Measurements from ENCODE around the gene TNFSF8. TPM values are rescaled to one million over a fixed set of nuclear protein-coding genes. Genes with fewer than 3 reads are reported as not detected.

TNFSF8 gene
- total RNA-seq, 6 donors from 2014 or later, result 2.6 to 6.5 (median 4.8) TPM

- Histone ChIP-seq H3K27me3 (no peaks in the 10 kb centered on the region), H3K27ac (no peak overlapping the region), H3K36me3 (no peaks in the 10 kb centered on the region), H3K4me3 (no peak overlapping the region), H3K4me1 (no peaks in the 10 kb centered on the region), H3K9me3 (no peaks in the 10 kb centered on the region)
- ATAC-seq (ENCODE audit: low FRiP score in 2 of 2) (no peak), DNase-seq (no peak)
- WGBS, 2 donors, result 86 to 93% methylated on average over 11 of the region's 11 CpGs
- TF ChIP-seq POLR2A (IDR thresholded peaks at IDR 0.05) (no peak), EP300 (IDR thresholded peaks at IDR 0.05) (no peak), POLR2AphosphoS5 (IDR thresholded peaks at IDR 0.05) (no peak), CTCF (IDR thresholded peaks at IDR 0.05) (no peak)
These were observed 68.3 kb downstream of the TNFSF8 start for GRCh38 chr9:114861922-114862605.

GRCh38 chr9:114861273-114861672 lies 69.1 kb downstream of the TNFSF8 start:
- WGBS, 2 donors, result 89 to 97% methylated on average over 5 of the region's 5 CpGs
- TF ChIP-seq CTCF (IDR thresholded peaks at IDR 0.05), result no peak
- TF ChIP-seq EP300 (IDR thresholded peaks at IDR 0.05), result no peak
- H3K27ac ChIP-seq, result no peak overlapping the region
- DNase-seq (no peak), ATAC-seq (ENCODE audit: low FRiP score in 2 of 2) (peak in 1 of 2 donors; percentile 66)
- H3K27me3 ChIP-seq, result no peaks in the 10 kb centered on the region
- H3K4me1 ChIP-seq, result no peaks in the 10 kb centered on the region
- H3K4me3 ChIP-seq, result no peak overlapping the region
- no peaks in the 10 kb centered on the region for H3K36me3 ChIP-seq
- H3K9me3 ChIP-seq, result no peaks in the 10 kb centered on the region

GRCh38 chr9:114860187-114860586 lies 70.2 kb downstream of the TNFSF8 start:
- no peak for DNase-seq

GRCh38 chr9:114856942-114857315 lies 73.5 kb downstream of the TNFSF8 start:
- H3K27ac ChIP-seq, result no peak overlapping the region
- H3K36me3 ChIP-seq, result no peaks in the 10 kb centered on the region
- ATAC-seq (ENCODE audit: low FRiP score in 2 of 2) (no peak), DNase-seq (no peak)
- 83 to 92% methylated on average over 2 of the region's 2 CpGs for WGBS, 2 donors
- H3K9me3 ChIP-seq, result no peaks in the 10 kb centered on the region
- H3K27me3 ChIP-seq, result no peaks in the 10 kb centered on the region
- no peak overlapping the region for H3K4me3 ChIP-seq
- TF ChIP-seq POLR2AphosphoS5 (IDR thresholded peaks at IDR 0.05), result no peak
- H3K4me1 ChIP-seq, result peaks cover 4 to 9% (median 6%) of the 10 kb centered on the region in 4 donors

More at GRCh38 chr9:114860187-114860586, 70.2 kb downstream of the TNFSF8 start:
- TF ChIP-seq POLR2A (IDR thresholded peaks at IDR 0.05), result no peak
- no peak for TF ChIP-seq POLR2AphosphoS5 (IDR thresholded peaks at IDR 0.05)
- no peak for TF ChIP-seq CTCF (IDR thresholded peaks at IDR 0.05)
- TF ChIP-seq EP300 (IDR thresholded peaks at IDR 0.05), result no peak
- Histone ChIP-seq H3K9me3 (no peaks in the 10 kb centered on the region), H3K27ac (no peak overlapping the region), H3K4me1 (no peaks in the 10 kb centered on the region), H3K36me3 (no peaks in the 10 kb centered on the region), H3K27me3 (no peaks in the 10 kb centered on the region), H3K4me3 (no peak overlapping the region)
- no peak for ATAC-seq (ENCODE audit: low FRiP score in 2 of 2)
- 80 to 87% methylated on average over 2 of the region's 2 CpGs for WGBS, 2 donors

GRCh38 chr9:114856215-114856941 lies 74.0 kb downstream of the TNFSF8 start:
- peak in 1 of 2 donors; percentile 78 for ATAC-seq (ENCODE audit: low FRiP score in 2 of 2)
- TF ChIP-seq POLR2A (IDR thresholded peaks at IDR 0.05) (no peak), CTCF (IDR thresholded peaks at IDR 0.05) (no peak), EP300 (IDR thresholded peaks at IDR 0.05) (no peak), POLR2AphosphoS5 (IDR thresholded peaks at IDR 0.05) (no peak)
- no peaks in the 10 kb centered on the region for H3K9me3 ChIP-seq
- H3K27ac ChIP-seq, result no peak overlapping the region
- no peaks in the 10 kb centered on the region for H3K27me3 ChIP-seq
- H3K4me1 ChIP-seq, result peaks cover 4 to 15% (median 9%) of the 10 kb centered on the region in 4 donors
- WGBS, 2 donors, result 81 to 94% methylated on average over 3 to 4 of the region's 4 CpGs
- DNase-seq, result no peak
- H3K36me3 ChIP-seq, result no peaks in the 10 kb centered on the region
- no peak overlapping the region for H3K4me3 ChIP-seq

Measured in upper lobe of left lung (tissue), 6 donors.